GM21529 (cell line): ENCODE measurements around the gene TPSAB1.
"Not testable (repeated sequence)": the region's sequence is repeated elsewhere in the genome, so short reads cannot be mapped to it uniquely, and the experiment has no call there.

Experiments used
- ATAC-seq: cut with Tn5 transposase; IDR thresholded peaks from one replicate; pipeline ENCODE4 v1.9.1; 2021; ENCODE audit not compliant: unreplicated experiment

Gene TPSAB1

GRCh38 chr16:1240436-1240835 lies at the start of gene TPSAB1:
Gene TPSAB1, plus strand, starts transcription at chr16:1240705. Its CDS starts 234 bp downstream, at chr16:1240939.
- ATAC-seq, result not testable (repeated sequence)

- ATAC-seq, result not testable (repeated sequence)
Measured at GRCh38 chr16:1190789-1191188, 49.7 kb upstream of the TPSAB1 start.

- ATAC-seq, result no peak
Measured at GRCh38 chr16:1192384-1193073, 48.0 kb upstream of the TPSAB1 start.

GRCh38 chr16:1193143-1193824 lies 47.2 kb upstream of the TPSAB1 start:
- no peak for ATAC-seq

GRCh38 chr16:1193825-1194581 lies 46.5 kb upstream of the TPSAB1 start:
- no peak for ATAC-seq

- ATAC-seq, result no peak
Measured at GRCh38 chr16:1194665-1195392, 45.7 kb upstream of the TPSAB1 start.

- ATAC-seq, result no peak
Measured at GRCh38 chr16:1195393-1195666, 45.2 kb upstream of the TPSAB1 start.

- ATAC-seq, result no peak
Measured at GRCh38 chr16:1196494-1196893, 44.0 kb upstream of the TPSAB1 start.

- ATAC-seq, result no peak
Measured at GRCh38 chr16:1197237-1197866, 43.2 kb upstream of the TPSAB1 start.

GRCh38 chr16:1198194-1198593 lies 42.3 kb upstream of the TPSAB1 start:
- ATAC-seq, result no peak

- not testable (repeated sequence) for ATAC-seq
Measured at GRCh38 chr16:1198671-1199346, 41.7 kb upstream of the TPSAB1 start.

- no peak for ATAC-seq
Measured at GRCh38 chr16:1199347-1200013, 41.0 kb upstream of the TPSAB1 start.

- ATAC-seq, result no peak
Measured at GRCh38 chr16:1200014-1200627, 40.4 kb upstream of the TPSAB1 start.

GRCh38 chr16:1201444-1201843 lies 39.1 kb upstream of the TPSAB1 start:
- no peak for ATAC-seq

- ATAC-seq, result no peak
Measured at GRCh38 chr16:1202274-1202673, 38.2 kb upstream of the TPSAB1 start.

GRCh38 chr16:1204933-1205332 lies 35.6 kb upstream of the TPSAB1 start:
- no peak for ATAC-seq

- no peak for ATAC-seq
Measured at GRCh38 chr16:1206326-1206725, 34.2 kb upstream of the TPSAB1 start.

GRCh38 chr16:1206786-1207185 lies 33.7 kb upstream of the TPSAB1 start:
- no peak for ATAC-seq

- ATAC-seq, result no peak
Measured at GRCh38 chr16:1208239-1208830, 32.2 kb upstream of the TPSAB1 start.
